K562 (cell line): Measurements from ENCODE around the gene RNASEH1. TPM values are rescaled to one million over a fixed set of nuclear protein-coding genes. Genes with fewer than 3 reads are reported as not detected.

Experiments used
- CBX8 ChIP-seq: fragments of 200-600 bp; sonication (generic); IDR thresholded peaks from 2 replicates; pipeline ENCODE4 v1.6.1; 2012; ENCODE audit warnings: borderline replicate concordance, mixed run types, low read depth, mild to moderate bottlenecking, moderate library complexity, mixed read lengths, low read length, control low read depth, inconsistent platforms; ENCODE audit not compliant: poor library complexity, severe bottlenecking; ENCODE audit errors: extremely low read depth
- NFIX ChIP-seq: fragments of 250-450 bp; sonication (Bioruptor Pico); IDR thresholded peaks from 2 replicates; pipeline ENCODE4 v1.4.0; 2020; ENCODE audit warnings: low read depth, mild to moderate bottlenecking, moderate library complexity
- RBM22 ChIP-seq: fragments of 200-400 bp; formaldehyde crosslinking; IDR thresholded peaks from 2 replicates; pipeline ENCODE4 v1.6.1; 2018; ENCODE audit warnings: low read length, low read depth; ENCODE audit not compliant: poor library complexity, severe bottlenecking
- ZFP36 ChIP-seq: fragments of 150-350 bp; IDR thresholded peaks from 2 replicates; pipeline ENCODE4 v1.6.1; 2018; ENCODE audit warnings: low read length, low read depth; ENCODE audit not compliant: partially characterized antibody
- ZNF143 ChIP-seq: sonication (generic); formaldehyde crosslinking; IDR thresholded peaks from 2 replicates; pipeline ENCODE4 v1.9.0; 2022; ENCODE audit warnings: mild to moderate bottlenecking, missing genetic modification reagents
- ZNF408 ChIP-seq: fragments of 250-450 bp; sonication (Bioruptor Pico); IDR thresholded peaks from 2 replicates; pipeline ENCODE4 v1.4.0; 2020; ENCODE audit warnings: low read depth, mild to moderate bottlenecking, moderate library complexity
- ZNF584 ChIP-seq: fragments of 200-800 bp; sonication (Bioruptor generic); IDR thresholded peaks from 2 replicates; pipeline ENCODE4 v1.6.1; 2016; ENCODE audit warnings: low read depth, mild to moderate bottlenecking, missing genetic modification characterization, missing compliant biosample characterization
- polyA plus RNA-seq, 8 experiments: library from polyadenylated mRNA; depleted of rRNA in 4 of 8; stranded (reverse) in 5 of 8; unstranded in 3 of 8; fragments of >200 nt; fragmentation: Nextera tagmentation in 2 of 8; fragmentation: Illumina TruSeq in 1 of 8; extraction: Ambion mirVana in 2 of 8; extraction: Trizol in 1 of 8; gene quantifications; 2 replicates each; pipeline versions ENCODE4 v1.2.1 to v1.2.3, GENCODE V29; 2011 to 2014; ENCODE audit warnings: inconsistent platforms in 1 of 8, missing spikeins in 1 of 8
- total RNA-seq, 7 experiments: library from RNA; depleted of rRNA in 6 of 7; stranded (reverse); fragments of >200 nt in 6 of 7; fragmentation: Illumina TruSeq in 2 of 7; extraction: Trizol in 2 of 7; gene quantifications; 2 replicates each; pipeline versions ENCODE4 v1.2.1 to v1.2.3, GENCODE V29; 2011 to 2021; ENCODE audit warnings: low replicate concordance in 1 of 7
- TF ChIP-seq, protein P1 (sequence below): fragments of 200-800 bp; sonication (Bioruptor generic); IDR thresholded peaks from 2 replicates; pipeline ENCODE4 v1.6.1; 2017; ENCODE audit warnings: missing genetic modification characterization, missing compliant biosample characterization
- TF ChIP-seq, protein P2 (sequence below): sonication (generic); formaldehyde crosslinking; IDR thresholded peaks from 2 replicates; pipeline ENCODE4 v1.8.0; 2022; ENCODE audit warnings: mild to moderate bottlenecking, missing genetic modification reagents

The RNASEH1 gene
- total and polyA plus RNA-seq, 9 of the 15 experiments (the other 6 are each of a cell fraction or from before 2014, with no cell fraction given) = 25.7 to 47.5 (median 42.8) TPM

DNA sequence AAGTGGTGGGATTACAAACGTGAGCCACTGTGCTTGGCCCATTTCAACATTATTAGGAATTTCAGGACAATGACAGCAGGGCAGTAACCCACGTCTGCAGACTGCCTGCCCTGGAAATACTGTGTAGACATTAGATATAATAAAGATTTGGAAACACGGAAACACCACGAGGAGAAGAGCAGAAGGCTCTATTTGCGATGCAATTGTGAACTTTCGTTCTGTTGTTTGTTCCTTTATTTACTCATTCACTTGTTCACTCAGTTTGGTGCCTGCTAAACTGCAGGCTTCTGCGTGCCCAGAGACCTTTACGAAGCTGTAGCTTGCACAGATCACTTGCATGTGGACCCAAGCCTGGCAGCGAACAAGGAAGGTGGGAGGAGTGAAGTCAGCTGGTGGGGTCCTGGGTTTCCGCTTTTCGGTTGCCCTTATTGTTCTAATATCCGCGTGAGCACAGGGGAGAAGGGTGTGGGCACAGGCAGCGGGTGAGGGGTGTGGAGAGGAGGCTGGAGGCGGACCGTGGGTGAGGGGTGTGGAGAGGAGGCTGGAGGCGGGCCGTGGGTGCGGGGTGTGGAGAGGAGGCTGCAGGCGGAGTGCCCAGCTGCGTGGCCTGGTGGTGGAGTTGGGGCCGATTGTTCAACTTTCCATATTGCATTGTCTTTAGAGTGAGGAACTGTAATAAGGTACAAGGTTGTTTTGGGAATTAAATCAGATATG lies 40.2 kb upstream of the RNASEH1 start (continued):
- TF ChIP-seq CBX8 (no peak), ZFP36 (no peak), ZNF584 (CRISPR knock-in tag) (no peak), ZNF143 (CRISPR knock-in tag) (no peak), NFIX (CRISPR knock-in tag) (no peak), ZNF408 (CRISPR knock-in tag) (no peak), RBM22 (no peak)
- TF ChIP-seq, protein P1, sequence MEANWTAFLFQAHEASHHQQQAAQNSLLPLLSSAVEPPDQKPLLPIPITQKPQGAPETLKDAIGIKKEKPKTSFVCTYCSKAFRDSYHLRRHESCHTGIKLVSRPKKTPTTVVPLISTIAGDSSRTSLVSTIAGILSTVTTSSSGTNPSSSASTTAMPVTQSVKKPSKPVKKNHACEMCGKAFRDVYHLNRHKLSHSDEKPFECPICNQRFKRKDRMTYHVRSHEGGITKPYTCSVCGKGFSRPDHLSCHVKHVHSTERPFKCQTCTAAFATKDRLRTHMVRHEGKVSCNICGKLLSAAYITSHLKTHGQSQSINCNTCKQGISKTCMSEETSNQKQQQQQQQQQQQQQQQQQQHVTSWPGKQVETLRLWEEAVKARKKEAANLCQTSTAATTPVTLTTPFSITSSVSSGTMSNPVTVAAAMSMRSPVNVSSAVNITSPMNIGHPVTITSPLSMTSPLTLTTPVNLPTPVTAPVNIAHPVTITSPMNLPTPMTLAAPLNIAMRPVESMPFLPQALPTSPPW (CRISPR knock-in tag) = no peak
- TF ChIP-seq, protein P2, sequence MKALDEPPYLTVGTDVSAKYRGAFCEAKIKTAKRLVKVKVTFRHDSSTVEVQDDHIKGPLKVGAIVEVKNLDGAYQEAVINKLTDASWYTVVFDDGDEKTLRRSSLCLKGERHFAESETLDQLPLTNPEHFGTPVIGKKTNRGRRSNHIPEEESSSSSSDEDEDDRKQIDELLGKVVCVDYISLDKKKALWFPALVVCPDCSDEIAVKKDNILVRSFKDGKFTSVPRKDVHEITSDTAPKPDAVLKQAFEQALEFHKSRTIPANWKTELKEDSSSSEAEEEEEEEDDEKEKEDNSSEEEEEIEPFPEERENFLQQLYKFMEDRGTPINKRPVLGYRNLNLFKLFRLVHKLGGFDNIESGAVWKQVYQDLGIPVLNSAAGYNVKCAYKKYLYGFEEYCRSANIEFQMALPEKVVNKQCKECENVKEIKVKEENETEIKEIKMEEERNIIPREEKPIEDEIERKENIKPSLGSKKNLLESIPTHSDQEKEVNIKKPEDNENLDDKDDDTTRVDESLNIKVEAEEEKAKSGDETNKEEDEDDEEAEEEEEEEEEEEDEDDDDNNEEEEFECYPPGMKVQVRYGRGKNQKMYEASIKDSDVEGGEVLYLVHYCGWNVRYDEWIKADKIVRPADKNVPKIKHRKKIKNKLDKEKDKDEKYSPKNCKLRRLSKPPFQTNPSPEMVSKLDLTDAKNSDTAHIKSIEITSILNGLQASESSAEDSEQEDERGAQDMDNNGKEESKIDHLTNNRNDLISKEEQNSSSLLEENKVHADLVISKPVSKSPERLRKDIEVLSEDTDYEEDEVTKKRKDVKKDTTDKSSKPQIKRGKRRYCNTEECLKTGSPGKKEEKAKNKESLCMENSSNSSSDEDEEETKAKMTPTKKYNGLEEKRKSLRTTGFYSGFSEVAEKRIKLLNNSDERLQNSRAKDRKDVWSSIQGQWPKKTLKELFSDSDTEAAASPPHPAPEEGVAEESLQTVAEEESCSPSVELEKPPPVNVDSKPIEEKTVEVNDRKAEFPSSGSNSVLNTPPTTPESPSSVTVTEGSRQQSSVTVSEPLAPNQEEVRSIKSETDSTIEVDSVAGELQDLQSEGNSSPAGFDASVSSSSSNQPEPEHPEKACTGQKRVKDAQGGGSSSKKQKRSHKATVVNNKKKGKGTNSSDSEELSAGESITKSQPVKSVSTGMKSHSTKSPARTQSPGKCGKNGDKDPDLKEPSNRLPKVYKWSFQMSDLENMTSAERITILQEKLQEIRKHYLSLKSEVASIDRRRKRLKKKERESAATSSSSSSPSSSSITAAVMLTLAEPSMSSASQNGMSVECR (CRISPR knock-in tag) = no peak
